GM12878 (cell line): ENCODE measurements around the gene CADPS. TPM values are rescaled to one million over a fixed set of nuclear protein-coding genes. Genes with fewer than 3 reads are reported as not detected.

Experiments
- BMI1 ChIP-seq: fragments of 450-650 bp; IDR thresholded peaks from 2 replicates; pipeline ENCODE4 v1.6.1; 2016; ENCODE audit warnings: mild to moderate bottlenecking, moderate library complexity, borderline replicate concordance
- CTCF ChIP-seq, 3 experiments: IDR thresholded peaks in 2 of 3; conservative IDR thresholded peaks in 1 of 3; 2 replicates each; pipeline ENCODE4 v1.5.1; 2011; ENCODE audit warnings: low read depth in 3 of 3, low read length in 3 of 3, mild to moderate bottlenecking in 3 of 3, control low read depth in 2 of 3, moderate library complexity in 2 of 3, inconsistent platforms in 1 of 3, mixed read lengths in 1 of 3; ENCODE audit not compliant: control insufficient read depth in 2 of 3, insufficient read depth in 1 of 3; ENCODE audit errors: extremely low read depth in 1 of 3
- KDM1A ChIP-seq: fragments of 200-600 bp; sonication (generic); IDR thresholded peaks from 2 replicates; pipeline ENCODE4 v1.6.1; 2016; ENCODE audit warnings: borderline replicate concordance
- MEF2B ChIP-seq: fragments of 450-650 bp; IDR thresholded peaks from 2 replicates; pipeline ENCODE4 v1.6.1; 2018; ENCODE audit warnings: mild to moderate bottlenecking, moderate library complexity; ENCODE audit not compliant: partially characterized antibody, poor library complexity, severe bottlenecking
- RB1 ChIP-seq: fragments of 450-650 bp; formaldehyde crosslinking; IDR thresholded peaks from 2 replicates; pipeline ENCODE4 v1.6.1; 2017; ENCODE audit warnings: mild to moderate bottlenecking, borderline replicate concordance
- RELA ChIP-seq: fragments of 450-650 bp; IDR thresholded peaks from 2 replicates; pipeline ENCODE4 v1.8.0; 2014; ENCODE audit warnings: borderline replicate concordance; ENCODE audit not compliant: partially characterized antibody
- ZBTB40 ChIP-seq: fragments of 450-650 bp; IDR thresholded peaks from 2 replicates; pipeline ENCODE4 v1.6.1; 2016; ENCODE audit warnings: mild to moderate bottlenecking, moderate library complexity, borderline replicate concordance
- ZNF687 ChIP-seq: fragments of 450-650 bp; IDR thresholded peaks from 2 replicates; pipeline ENCODE4 v1.6.1; 2017; ENCODE audit warnings: mild to moderate bottlenecking, moderate library complexity
- polyA plus RNA-seq, 11 experiments: library from polyadenylated mRNA; depleted of rRNA in 4 of 11; unstranded in 6 of 11; stranded (reverse) in 5 of 11; fragments of >200 nt; fragmentation: Nextera tagmentation in 4 of 11; fragmentation: Illumina TruSeq in 1 of 11; extraction: Ambion mirVana in 4 of 11; extraction: Trizol in 1 of 11; gene quantifications; 1 replicate in 1 of 11; 2 replicates in 10 of 11; pipeline versions ENCODE4 v1.2.1 to v1.2.3, GENCODE V29; 2011 to 2016; ENCODE audit warnings: inconsistent platforms in 2 of 11, missing spikeins in 2 of 11, low read depth in 1 of 11
- total RNA-seq, 4 experiments: library from RNA; depleted of rRNA in 3 of 4; stranded (reverse); fragments of >200 nt in 3 of 4; fragmentation: Illumina TruSeq in 1 of 4; extraction: Trizol in 1 of 4; gene quantifications; 2 replicates each; pipeline versions ENCODE4 v1.2.1 to v1.2.3, GENCODE V29; 2013 to 2021

The CADPS gene
- total and polyA plus RNA-seq, 10 of the 15 experiments (the other 5 are each of a cell fraction or from before 2014, with no cell fraction given) = 0.20 TPM; not detected in 9

GRCh38 chr3:62562596-62562995 is 312.6 kb downstream of the CADPS start (continued):
- TF ChIP-seq ZBTB40 (no peak), ZNF687 (no peak), RB1 (no peak), MEF2B (no peak), CTCF (IDR thresholded peaks at IDR 0.05 in 2 of 3, conservative IDR thresholded peaks at IDR 0.05 in 1 of 3; ENCODE audit: control insufficient read depth in 2 of 3, extremely low read depth in 1 of 3, insufficient read depth in 1 of 3, low read depth in 3 of 3, low read length in 3 of 3) (no peak), KDM1A (no peak), RELA (no peak), BMI1 (no peak)
